GM12875 (cell line): Measurements from ENCODE around the gene SPTSSA.
"Not testable (repeated sequence)": the region's sequence is repeated elsewhere in the genome, so short reads cannot be mapped to it uniquely, and the experiment has no call there.

Source experiments
- H3K4me3 ChIP-seq: one replicate; pipeline ENCODE4 v1.5.1; 2011; ENCODE audit warnings: low read depth, low read length, control low read depth
- CTCF ChIP-seq: IDR thresholded peaks from 2 replicates; pipeline ENCODE4 v1.5.1; 2011; ENCODE audit warnings: low read depth, mild to moderate bottlenecking, control low read depth, inconsistent platforms, low read length, moderate library complexity, borderline replicate concordance; ENCODE audit not compliant: insufficient read depth

SPTSSA gene

GRCh38 chr14:34403646-34404045, 58.4 kb downstream of the SPTSSA start:
- TF ChIP-seq CTCF = no peak
- H3K4me3 ChIP-seq = no peak overlapping the region

GRCh38 chr14:34398024-34398423, 64.0 kb downstream of the SPTSSA start:
- no peak overlapping the region for H3K4me3 ChIP-seq
- no peak for TF ChIP-seq CTCF

DNA sequence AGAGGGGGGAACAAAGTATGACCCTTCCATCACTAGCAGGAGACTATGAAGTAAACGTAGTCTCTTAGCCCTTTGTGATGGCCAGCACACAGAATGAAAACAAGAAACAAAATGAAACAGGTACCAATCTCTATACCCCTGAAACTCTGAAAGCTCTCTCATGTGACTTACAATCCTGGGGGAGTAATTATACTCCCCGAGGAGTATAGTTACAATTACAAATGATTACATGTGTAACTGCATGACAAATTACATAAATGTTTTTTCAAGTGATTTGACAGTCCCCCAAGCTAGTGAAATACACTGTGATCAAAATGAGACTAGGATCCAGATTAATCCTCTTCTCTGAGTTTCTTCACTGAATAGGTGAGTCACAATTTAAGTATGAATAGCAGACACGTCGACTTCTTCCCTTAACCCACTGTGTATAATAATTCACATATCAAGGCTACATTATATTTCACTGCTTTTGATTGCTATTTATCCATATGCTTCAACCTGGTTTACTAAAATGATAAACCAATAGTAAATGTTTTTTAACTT, 74.0 kb downstream of the SPTSSA start:
- H3K4me3 ChIP-seq = no peak overlapping the region
- TF ChIP-seq CTCF = no peak

DNA sequence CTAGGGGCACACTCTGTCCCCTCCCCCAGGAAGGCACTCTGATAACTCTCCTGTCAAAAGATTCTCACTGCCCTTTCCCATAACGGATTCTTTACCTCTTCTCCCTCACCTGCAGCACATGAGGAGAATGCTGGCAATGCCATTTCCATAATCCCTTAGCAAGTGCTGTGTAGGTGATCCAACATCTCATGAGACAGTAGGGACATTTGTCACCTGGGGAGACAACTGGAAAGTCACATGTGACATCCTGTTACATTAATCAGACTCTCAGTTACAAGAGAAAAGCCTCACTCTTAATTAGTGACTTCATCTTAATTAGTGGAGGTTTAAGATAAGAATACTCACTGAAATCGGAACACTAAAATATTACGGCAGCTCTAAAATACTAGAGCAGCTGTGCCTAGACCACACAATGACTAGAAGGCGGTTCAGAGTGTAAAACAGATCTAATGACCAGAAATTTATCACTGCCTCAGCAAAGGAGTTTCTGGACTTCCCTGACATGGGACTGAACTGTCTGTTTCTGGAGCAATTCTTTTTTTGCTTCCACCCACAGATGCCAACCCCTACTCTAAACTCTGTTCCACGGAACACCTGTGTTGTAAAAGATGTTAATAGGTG, 75.1 kb downstream of the SPTSSA start:
- no peak overlapping the region for H3K4me3 ChIP-seq
- TF ChIP-seq CTCF = no peak

DNA sequence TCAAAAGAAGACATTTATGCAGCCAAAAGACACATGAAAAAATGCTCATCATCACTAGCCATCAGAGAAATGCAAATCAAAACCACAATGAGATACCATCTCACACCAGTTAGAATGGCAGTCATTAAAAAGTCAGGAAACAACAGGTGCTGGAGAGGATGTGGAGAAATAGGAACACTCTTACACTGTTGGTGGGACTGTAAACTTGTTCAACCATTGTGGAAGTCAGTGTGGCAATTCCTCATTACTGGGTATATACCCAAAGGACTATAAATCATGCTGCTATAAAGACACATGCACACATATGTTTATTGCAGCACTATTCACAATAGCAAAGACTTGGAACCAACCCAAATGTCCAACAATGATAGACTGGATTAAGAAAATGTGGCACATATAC, 76.2 kb downstream of the SPTSSA start:
- H3K4me3 ChIP-seq = not testable (repeated sequence)

DNA sequence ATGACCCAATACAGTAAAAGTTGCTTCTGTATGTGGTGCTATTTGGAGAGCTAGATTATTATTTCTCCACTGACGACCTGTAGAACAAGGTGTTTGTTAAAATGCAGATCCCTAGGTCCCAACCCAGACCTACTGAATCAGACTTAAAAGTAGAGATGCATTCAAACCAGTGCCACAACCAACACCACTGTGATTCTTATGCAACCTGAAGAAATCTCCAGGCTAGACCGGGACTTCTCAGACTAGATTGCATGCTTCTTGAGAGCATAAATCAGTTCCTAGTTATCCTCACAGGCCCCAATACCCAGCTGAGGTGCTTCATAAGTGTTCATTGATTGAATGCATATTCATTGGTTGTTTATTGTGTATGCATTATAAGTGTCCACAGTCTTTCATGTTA, 78.2 kb downstream of the SPTSSA start:
- H3K4me3 ChIP-seq = no peak overlapping the region
- TF ChIP-seq CTCF = no peak
